Measurements from ENCODE around the gene ISG20.

DNA sequence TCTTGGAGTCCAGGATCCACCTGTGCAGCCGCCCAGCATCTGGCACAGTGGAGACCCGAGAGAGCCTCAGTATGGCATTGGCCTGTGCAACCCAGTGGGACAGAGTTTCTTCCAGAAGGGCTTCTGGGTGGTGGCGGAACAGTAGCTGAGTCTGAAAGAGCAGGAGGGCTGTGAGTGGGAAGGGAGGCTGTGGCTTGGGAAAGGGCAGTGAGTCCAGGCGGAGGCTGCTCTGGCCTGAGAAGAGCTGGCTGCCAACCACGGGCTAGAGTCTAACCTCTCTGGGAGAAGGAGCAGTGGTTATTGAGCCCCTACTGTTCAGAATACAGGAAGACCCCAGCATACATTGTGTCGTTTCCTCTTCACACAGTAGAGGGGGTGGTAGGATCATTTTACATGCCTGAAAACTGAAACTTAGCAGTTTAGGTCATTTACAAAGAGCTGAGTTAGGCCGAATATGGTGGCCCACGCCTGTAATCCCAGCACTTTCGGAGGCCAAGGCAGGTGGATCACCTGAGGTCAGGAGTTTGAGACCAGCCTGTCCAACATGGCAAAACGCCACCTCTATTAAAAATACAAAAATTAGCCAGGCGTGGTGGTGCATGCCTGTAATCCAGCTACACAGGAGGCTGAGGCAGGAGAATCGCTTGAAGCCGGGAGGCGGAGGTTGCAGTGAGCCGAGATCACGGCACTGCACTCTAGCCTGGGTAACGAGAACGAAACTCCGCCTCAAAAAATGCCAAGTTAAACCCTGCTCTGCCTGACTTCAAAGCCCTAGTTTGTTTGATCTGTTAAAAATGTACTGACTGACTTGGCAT, 14.5 kb upstream of the ISG20 start:
- TF ChIP-seq GATA2 (IDR thresholded peaks at IDR 0.05; ENCODE audit: low read depth, low read length) (no peak), GATA3 (IDR thresholded peaks at IDR 0.05; ENCODE audit: low read depth, low read length) (no peak)
